ENCODE results near the gene GAS2.

DNA sequence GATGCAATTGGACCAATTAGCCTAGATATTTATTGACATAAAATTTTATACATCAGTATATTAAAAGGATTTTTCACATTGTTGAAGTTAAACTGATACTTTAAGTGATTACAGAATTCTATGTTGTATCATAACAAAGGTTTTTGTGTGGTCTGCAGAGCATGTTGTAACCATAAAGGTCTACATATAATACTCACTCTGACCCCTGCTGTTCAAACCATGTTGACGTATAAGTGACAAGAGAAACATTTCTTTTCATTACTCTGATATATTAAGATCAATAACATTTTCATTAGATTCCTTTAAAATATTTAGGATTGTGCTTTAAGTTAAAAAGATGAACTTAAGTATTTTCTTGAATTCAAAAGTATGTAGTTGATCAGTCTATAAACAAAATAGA, 63.9 kb downstream of the GAS2 start:
- TF ChIP-seq POLR2A (IDR thresholded peaks at IDR 0.05), result no peak
- TF ChIP-seq, protein P1, sequence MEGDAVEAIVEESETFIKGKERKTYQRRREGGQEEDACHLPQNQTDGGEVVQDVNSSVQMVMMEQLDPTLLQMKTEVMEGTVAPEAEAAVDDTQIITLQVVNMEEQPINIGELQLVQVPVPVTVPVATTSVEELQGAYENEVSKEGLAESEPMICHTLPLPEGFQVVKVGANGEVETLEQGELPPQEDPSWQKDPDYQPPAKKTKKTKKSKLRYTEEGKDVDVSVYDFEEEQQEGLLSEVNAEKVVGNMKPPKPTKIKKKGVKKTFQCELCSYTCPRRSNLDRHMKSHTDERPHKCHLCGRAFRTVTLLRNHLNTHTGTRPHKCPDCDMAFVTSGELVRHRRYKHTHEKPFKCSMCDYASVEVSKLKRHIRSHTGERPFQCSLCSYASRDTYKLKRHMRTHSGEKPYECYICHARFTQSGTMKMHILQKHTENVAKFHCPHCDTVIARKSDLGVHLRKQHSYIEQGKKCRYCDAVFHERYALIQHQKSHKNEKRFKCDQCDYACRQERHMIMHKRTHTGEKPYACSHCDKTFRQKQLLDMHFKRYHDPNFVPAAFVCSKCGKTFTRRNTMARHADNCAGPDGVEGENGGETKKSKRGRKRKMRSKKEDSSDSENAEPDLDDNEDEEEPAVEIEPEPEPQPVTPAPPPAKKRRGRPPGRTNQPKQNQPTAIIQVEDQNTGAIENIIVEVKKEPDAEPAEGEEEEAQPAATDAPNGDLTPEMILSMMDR (IDR thresholded peaks at IDR 0.05), result no peak

All from testis (tissue), 2 donors.